ENCODE measurements around the gene CSNK2A1. TPM values are rescaled to one million over a fixed set of nuclear protein-coding genes. Genes with fewer than 3 reads are reported as not detected.

CSNK2A1 gene
- total and polyA plus RNA-seq, 2 of the 8 experiments (the other 6 are each of a cell fraction or from before 2014, with no cell fraction given) = 117 to 260 TPM

GRCh38 chr20:519999-520398 lies 23.6 kb downstream of the CSNK2A1 start:
- Histone ChIP-seq H3K4me2 (ENCODE audit: insufficient read depth in 1 of 2, low read depth in 2 of 2, low read length in 2 of 2) (no peak overlapping the region), H3K27ac (ENCODE audit: low read depth, low read length) (no peak overlapping the region), H4K5ac (ENCODE audit: insufficient read length, low read depth, low read length) (no peak overlapping the region), H3K79me1 (ENCODE audit: low read depth, low read length) (peaks cover 9% of the 10 kb centered on the region), H3K23me2 (ENCODE audit: low read depth, low read length) (no peaks in the 10 kb centered on the region), H3K9ac (replicated peaks in 1 of 4; ENCODE audit: extremely low read depth in 1 of 4, low read depth in 3 of 4, low read length in 3 of 4) (no peak overlapping the region), H3K4me3 (ENCODE audit: extremely low read depth in 1 of 4, insufficient read depth in 2 of 4, low read depth in 3 of 4, low read length in 4 of 4) (no peak overlapping the region), H2BK12ac (ENCODE audit: low read depth, low read length) (no peak overlapping the region), H4K91ac (replicated peaks; ENCODE audit: insufficient read length, low read length) (no peak overlapping the region), H3K14ac (ENCODE audit: insufficient read length) (no peak overlapping the region), H2BK20ac (ENCODE audit: low read length) (no peak overlapping the region), H2AFZ (ENCODE audit: low read length) (no peak overlapping the region), H3K27me3 (replicated peaks in 1 of 4; ENCODE audit: control insufficient read depth in 3 of 4, extremely low read depth in 1 of 4, insufficient read depth in 3 of 4, low read length in 3 of 4) (no peaks in the 10 kb centered on the region), H4K20me1 (replicated peaks in 1 of 2; ENCODE audit: control insufficient read depth in 1 of 2, insufficient read depth in 2 of 2, low read length in 2 of 2) (peaks cover 29 to 34% of the 10 kb centered on the region in 2 experiments), H2AK5ac (ENCODE audit: low read depth, low read length) (no peak overlapping the region), H3K9me3 (ENCODE audit: insufficient read depth in 2 of 2, low read depth in 1 of 2, low read length in 1 of 2) (no peaks in the 10 kb centered on the region), H3K23ac (ENCODE audit: insufficient read length) (no peak overlapping the region), H3K4ac (replicated peaks; ENCODE audit: insufficient read length, low read depth, low read length) (no peak overlapping the region), H3K36me3 (ENCODE audit: control insufficient read depth in 2 of 4, insufficient read depth in 4 of 4, low read length in 3 of 4) (peaks cover 0 to 18% (median 4%) of the 10 kb centered on the region in 4 experiments; a peak in 5 of 8 replicates), H3K18ac (ENCODE audit: extremely low read depth, low read length) (no peak overlapping the region), H4K8ac (ENCODE audit: extremely low read depth, insufficient read depth, low read length) (no peak overlapping the region), H3K56ac (replicated peaks; ENCODE audit: insufficient read length, low read depth, low read length) (no peak overlapping the region), H2BK5ac (ENCODE audit: low read depth, low read length) (no peak overlapping the region), H2BK15ac (ENCODE audit: low read length) (no peak overlapping the region), H3K4me1 (replicated peaks in 1 of 4; ENCODE audit: control insufficient read depth in 3 of 4, insufficient read depth in 4 of 4, low read length in 3 of 4) (peaks cover 0 to 2% (median 0%) of the 10 kb centered on the region in 4 experiments; a peak in 2 of 7 replicates), H2BK120ac (replicated peaks; ENCODE audit: low read depth, low read length) (no peak overlapping the region), H3K79me2 (ENCODE audit: control insufficient read depth in 1 of 2, insufficient read depth in 2 of 2, low read length in 2 of 2) (peaks cover 49 to 98% of the 10 kb centered on the region in 2 experiments)
- DNase-seq (ENCODE audit: low read depth in 1 of 2, low spot score in 2 of 2) (no peak), FAIRE-seq (no peak)
- CTCF ChIA-PET (ENCODE audit: partially characterized antibody) = interaction anchor here (0.8 to 0.9 kb wide), 2 partner anchors 54 to 57 kb away, joined by 3 read pairs; no protein-coding TSS in a partner anchor
- POLR2A ChIA-PET (ENCODE audit: partially characterized antibody) = interaction anchor here (2.1 to 2.5 kb wide), 2 partner anchors 23 to 26 kb away, joined by 4 to 14 read pairs; partner anchors contain the start of gene CSNK2A1
- TF ChIP-seq HDAC2 (IDR thresholded peaks at IDR 0.05; ENCODE audit: borderline replicate concordance in 1 of 2, low read depth in 2 of 2, low read length in 2 of 2) (no peak), USF2 (IDR thresholded peaks at IDR 0.05; ENCODE audit: low read length) (no peak), SP2 (IDR thresholded peaks at IDR 0.05; ENCODE audit: low read length) (no peak), EP300 (IDR thresholded peaks at IDR 0.05; ENCODE audit: borderline replicate concordance in 1 of 2, low read depth in 2 of 2, low read length in 2 of 2) (no peak)

Data from H1 (cell line).